Fibroblast of the aortic adventitia (primary cell): Measurements from ENCODE around the gene AMT. TPM values are rescaled to one million over a fixed set of nuclear protein-coding genes. Genes with fewer than 3 reads are reported as not detected.
"Not testable (repeated sequence)": the region's sequence is repeated elsewhere in the genome, so short reads cannot be mapped to it uniquely, and the experiment has no call there.

ENCODE experiments used
- DNase-seq: peaks from one replicate; pipeline ENCODE4 v3.0.0-alpha.2; 2010; ENCODE audit warnings: low read depth
- H3K4me3 ChIP-seq: 2 replicates; pipeline ENCODE4 v1.5.1; 2011; ENCODE audit warnings: low read depth, mild to moderate bottlenecking, control low read depth, low read length, moderate library complexity
- total RNA-seq: library from RNA; depleted of rRNA; stranded (reverse); fragments of >200 nt; gene quantifications from 2 replicates; pipeline ENCODE4 v1.2.3, GENCODE V29; 2012; ENCODE audit warnings: low replicate concordance
- TF ChIP-seq, protein P1 (sequence below): IDR thresholded peaks from 2 replicates; pipeline ENCODE4 v1.5.1; 2011; ENCODE audit warnings: mild to moderate bottlenecking, low read length, control low read depth, inconsistent platforms; ENCODE audit not compliant: insufficient read depth

AMT gene
- total RNA-seq, 1 donor, result 0.63 TPM

DNA sequence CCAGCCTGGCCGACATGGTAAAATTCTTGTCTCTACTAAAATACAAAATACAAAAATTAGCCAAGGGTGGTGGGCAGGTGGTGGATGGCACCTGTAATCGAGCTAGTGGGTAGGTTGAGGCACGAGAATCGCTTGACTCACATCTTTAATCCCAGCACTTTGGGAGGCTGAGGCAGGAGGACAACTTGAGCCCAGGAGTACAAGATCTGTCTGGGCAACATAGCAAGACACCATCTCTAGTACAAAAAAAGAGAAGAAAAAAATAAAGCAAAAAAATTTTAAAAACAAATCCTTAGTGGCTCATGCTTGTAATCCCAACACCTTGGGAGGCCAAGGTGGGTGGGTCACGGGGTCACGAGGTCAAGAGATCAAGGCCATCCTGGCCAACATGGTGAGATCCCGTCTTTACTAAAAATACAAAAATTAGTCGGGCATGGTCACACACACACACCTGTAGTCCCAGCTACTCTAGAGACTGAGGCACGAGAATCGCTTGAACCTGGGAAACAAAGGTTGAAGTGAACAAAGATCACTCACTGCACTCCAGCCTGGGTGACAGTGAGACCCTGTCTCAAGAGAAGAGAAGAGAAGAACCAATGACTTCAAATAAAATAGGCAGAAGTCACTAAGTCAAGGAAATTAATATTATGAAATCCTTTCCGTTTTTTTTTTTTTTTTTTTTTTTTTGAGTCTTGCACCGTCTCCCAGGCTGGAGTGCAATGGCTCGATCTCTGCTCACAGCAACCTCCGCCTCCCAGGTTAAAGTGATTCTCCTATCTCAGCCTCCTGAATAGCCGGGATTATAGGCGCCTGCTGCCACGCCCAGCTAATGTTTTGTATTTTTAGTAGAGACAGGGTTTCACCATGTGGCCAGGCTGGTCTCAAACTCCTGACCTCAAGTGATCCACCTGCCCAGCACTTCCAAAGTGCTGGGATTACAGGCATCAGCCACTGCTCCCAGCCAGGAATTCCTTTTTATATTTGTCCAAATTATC, 15.4 kb downstream of the AMT start:
- no peak for DNase-seq
- no peak overlapping the region for H3K4me3 ChIP-seq

DNA sequence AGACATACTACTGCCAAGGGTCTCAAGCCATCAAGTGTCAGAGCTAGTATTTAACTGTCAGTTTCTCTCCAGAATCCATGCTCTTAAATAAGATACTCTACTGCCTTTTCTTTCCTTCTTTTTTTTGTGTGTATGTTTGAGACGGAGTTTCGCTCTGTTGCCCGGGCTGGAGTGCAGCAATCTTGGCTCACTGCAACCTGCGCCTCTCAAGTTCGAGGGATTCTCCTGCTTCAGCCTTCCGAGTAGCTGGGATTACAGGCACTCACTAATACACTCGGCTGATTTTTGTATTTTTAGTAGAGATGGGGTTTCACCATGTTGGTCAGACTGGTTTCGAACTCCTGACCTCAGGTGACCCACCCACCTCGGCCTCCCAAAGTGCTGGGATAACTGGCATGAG, 16.7 kb downstream of the AMT start:
- DNase-seq, result peak; percentile 19
- H3K4me3 ChIP-seq, result not testable (repeated sequence)

More for the DNA sequence above, 15.4 kb downstream of the AMT start:
- TF ChIP-seq, protein P1, sequence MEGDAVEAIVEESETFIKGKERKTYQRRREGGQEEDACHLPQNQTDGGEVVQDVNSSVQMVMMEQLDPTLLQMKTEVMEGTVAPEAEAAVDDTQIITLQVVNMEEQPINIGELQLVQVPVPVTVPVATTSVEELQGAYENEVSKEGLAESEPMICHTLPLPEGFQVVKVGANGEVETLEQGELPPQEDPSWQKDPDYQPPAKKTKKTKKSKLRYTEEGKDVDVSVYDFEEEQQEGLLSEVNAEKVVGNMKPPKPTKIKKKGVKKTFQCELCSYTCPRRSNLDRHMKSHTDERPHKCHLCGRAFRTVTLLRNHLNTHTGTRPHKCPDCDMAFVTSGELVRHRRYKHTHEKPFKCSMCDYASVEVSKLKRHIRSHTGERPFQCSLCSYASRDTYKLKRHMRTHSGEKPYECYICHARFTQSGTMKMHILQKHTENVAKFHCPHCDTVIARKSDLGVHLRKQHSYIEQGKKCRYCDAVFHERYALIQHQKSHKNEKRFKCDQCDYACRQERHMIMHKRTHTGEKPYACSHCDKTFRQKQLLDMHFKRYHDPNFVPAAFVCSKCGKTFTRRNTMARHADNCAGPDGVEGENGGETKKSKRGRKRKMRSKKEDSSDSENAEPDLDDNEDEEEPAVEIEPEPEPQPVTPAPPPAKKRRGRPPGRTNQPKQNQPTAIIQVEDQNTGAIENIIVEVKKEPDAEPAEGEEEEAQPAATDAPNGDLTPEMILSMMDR, result no peak

DNA sequence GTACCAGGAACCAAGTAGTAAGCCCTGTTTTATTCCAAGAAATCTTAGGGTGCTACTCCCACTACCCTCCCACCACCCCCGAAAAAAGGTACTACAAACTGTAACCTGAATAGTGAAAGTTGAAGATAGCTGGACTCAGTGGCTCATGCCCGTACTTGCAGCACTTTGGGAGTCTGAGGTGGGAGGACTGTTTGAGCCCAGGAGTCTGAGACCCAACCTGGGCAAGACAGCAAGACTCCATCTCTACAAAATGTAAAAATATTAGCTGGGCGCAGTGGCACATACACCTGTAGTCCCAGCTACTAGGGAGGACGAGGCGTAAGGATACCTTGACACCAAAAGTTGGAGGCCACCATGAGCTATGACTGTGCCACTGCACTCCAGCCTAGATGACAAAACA, 18.4 kb downstream of the AMT start:
- TF ChIP-seq, protein P1, result no peak

DNA sequence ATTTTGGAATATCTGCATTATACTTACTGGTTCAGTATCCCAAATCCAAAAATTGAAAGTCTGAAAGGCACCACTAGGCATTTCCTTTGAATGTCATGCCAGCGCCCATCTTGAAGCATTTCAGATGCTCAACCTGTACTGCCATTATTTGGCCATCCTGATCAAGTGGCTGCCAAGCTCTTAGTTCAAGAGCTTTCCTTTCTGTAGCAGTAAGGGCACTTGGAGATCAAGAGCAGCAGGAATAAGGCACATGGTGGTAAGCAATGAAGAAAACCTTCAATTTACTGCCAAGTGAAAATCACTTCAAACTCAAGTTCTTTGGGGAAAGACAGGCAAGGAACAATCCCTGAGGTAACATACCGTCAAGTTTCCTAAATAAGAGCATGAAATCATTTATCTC, 20.5 kb downstream of the AMT start:
- no peak overlapping the region for H3K4me3 ChIP-seq
- no peak for DNase-seq
- TF ChIP-seq, protein P1, result no peak

More for the DNA sequence above, 18.4 kb downstream of the AMT start:
- no peak overlapping the region for H3K4me3 ChIP-seq
- no peak for DNase-seq

DNA sequence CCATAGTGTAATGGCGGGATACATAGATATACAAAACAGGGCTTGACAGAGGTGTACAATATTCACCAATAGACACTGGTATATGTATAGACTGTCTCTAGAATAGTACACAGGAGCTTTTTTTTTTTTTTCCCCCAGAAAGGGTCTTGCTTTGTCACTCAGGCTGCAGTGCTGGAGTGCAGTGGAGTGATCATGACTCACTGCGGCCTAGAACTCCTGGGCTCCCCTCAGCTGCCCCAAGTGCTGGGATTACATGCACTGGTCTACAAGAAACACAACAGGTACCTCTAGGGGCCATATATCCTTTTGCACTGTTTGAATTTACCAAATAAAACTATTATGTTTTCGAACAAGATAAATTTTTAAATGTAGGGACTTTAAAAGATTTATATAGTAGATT, 22.8 kb downstream of the AMT start:
- no peak overlapping the region for H3K4me3 ChIP-seq
- DNase-seq, result no peak
- TF ChIP-seq, protein P1, result no peak

DNA sequence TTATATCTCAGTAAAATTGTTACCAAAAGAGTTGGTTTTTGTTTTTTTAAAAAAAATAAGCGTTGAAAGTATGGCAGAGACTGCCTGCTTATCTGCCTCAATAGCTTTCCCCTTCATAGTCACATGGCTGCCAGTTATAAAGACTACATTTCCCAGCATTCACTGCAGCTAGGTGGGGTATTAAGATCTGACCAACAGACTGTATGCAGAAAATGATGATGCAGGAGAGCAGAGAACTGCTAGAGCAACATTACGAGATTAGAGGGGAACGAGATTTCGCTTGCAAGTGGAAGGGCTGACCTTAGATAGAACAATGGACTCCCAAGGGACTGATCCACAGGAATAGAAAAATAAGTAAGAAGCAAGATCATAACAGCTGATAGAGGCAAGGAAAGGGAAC, 24.8 kb downstream of the AMT start:
- peak; percentile 73 for DNase-seq
- no peak overlapping the region for H3K4me3 ChIP-seq
- TF ChIP-seq, protein P1, result no peak

DNA sequence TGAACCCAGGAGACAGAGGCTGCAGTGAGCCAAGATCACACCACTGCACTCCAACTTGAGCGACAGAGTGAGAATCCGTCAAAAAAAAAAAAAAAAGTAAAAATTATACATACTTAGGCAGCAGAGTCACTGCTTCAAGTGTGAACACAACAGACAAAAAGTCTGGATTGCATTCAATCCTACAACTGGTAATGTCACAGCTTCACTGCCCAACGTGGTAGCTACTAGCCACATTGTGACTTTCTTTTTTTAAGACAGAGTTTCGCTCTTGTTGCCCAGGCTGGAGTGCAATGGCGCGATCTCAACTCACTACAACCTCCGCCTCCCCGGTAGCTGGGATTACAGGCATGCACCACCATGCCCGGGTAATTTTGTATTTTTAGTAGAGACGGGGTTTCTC, 31.0 kb downstream of the AMT start:
- not testable (repeated sequence) for H3K4me3 ChIP-seq, DNase-seq

DNA sequence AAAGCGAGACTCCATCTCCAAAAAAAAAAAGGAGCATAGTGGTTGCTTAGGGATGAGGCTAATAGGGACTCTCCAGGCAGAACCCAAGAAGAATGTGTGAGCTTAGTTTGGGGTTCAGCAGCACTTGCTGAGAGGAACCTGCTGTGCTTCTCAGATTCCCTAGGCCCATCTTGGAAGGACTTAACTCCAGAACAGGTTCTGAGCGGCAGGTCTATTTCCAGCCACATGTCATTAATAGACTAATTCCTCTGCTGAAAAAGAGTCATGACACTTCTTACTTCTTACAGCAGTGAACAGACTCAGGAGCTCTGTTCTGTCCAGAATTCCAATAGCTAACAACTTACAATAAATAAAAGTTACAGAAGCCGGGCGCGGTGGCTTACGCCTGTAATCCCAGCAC, 33.0 kb downstream of the AMT start:
- TF ChIP-seq, protein P1, result no peak
- no peak overlapping the region for H3K4me3 ChIP-seq
- DNase-seq, result no peak
